Stimulated activated naive B cell treated with anti-CD40 and anti-IgM and Interleukin-4, amounts not matched to agents 10 μg/mL and 1 μg/mL and 100 μg/mL, for 72 hours (primary cell): ENCODE measurements around the gene CSNK1E.

ENCODE experiments used
- ATAC-seq, 2 donors: fragments of 150-1000 bp; cut with Tn5 transposase; replicated peaks; 2 replicates each; pipeline ENCODE4 v1.10.0; 2021; ENCODE audit warnings: moderate library complexity in 1 of 2
- DNase-seq: peaks from one replicate; pipeline ENCODE4 v3.0.0; 2021
- H3K27ac Mint-ChIP-seq: one replicate; pipeline ENCODE4 v1.8.0; 2022; ENCODE audit warnings: mild to moderate bottlenecking, mixed read lengths
- H3K27me3 Mint-ChIP-seq, 2 donors: one replicate each; pipeline ENCODE4 v1.8.0; 2022; ENCODE audit warnings: mixed read lengths in 2 of 2
- H3K36me3 Mint-ChIP-seq, 2 donors: one replicate each; pipeline ENCODE4 v1.8.0; 2022; ENCODE audit warnings: mixed read lengths in 2 of 2, mild to moderate bottlenecking in 1 of 2
- H3K4me1 Mint-ChIP-seq, 2 donors: one replicate each; pipeline ENCODE4 v1.8.0; 2022; ENCODE audit warnings: mixed read lengths in 2 of 2, mild to moderate bottlenecking in 1 of 2
- H3K4me3 Mint-ChIP-seq, 2 donors: one replicate each; pipeline ENCODE4 v1.8.0; 2022; ENCODE audit warnings: mild to moderate bottlenecking in 2 of 2, mixed read lengths in 2 of 2, moderate library complexity in 1 of 2
- H3K9me3 Mint-ChIP-seq, 2 donors: one replicate each; pipeline ENCODE4 v1.8.0; 2022; ENCODE audit warnings: mixed read lengths in 2 of 2, mild to moderate bottlenecking in 1 of 2

The CSNK1E gene

DNA sequence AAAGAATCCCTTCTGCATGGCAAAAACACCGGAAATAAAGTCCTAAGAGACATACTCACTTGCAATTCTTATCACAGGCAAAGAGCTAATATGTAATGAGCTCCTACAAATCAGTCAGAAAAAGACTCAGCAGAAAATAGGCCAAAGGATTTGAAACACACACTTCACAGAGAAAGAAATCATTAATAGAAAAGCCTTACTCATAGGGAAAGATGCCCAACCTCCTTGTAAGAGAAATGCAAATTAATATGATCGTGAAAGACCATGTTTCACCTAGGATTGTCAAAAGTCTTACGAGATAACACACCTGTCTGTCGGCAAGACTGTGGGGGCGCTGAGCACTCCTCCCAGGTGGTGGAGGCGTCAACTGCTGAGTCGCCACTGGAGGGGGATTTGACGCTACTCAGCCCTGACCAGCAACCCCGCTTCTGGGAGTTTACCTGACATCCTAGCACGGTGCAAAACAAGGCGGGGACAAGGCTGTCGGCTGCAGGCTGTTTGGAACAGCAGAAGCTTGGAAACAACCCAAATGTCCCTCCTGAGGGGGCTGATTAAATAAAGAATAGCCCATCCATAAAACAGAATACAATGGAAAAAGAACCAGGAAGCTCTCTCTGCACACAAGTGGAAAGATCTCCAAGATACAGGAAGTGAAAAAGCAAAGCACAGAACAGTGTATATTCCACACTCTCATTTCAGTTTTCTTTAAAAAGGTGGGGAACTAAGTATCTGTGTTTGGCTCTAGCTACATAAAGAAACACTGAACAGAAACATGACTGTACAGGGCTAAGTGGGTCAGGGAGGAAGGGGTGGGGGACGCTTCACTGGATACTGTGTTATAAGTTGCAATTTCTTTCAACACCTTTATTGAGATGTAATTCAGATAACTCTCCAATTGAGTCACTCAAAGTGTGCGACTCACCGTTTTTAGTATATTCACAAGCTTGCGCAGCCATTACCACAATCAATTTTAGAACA, 11.5 kb downstream of the CSNK1E start:
- ATAC-seq (peak; percentile 89 to 90), DNase-seq (peak; percentile 58)
- H3K9me3 Mint-ChIP-seq, result no peaks in the 10 kb centered on the region
- H3K27ac Mint-ChIP-seq, result peak overlapping the region; percentile 95
- H3K4me3 Mint-ChIP-seq, result peak overlapping the region; percentile 50 to 76
- H3K36me3 Mint-ChIP-seq, result peaks cover 16 to 40% of the 10 kb centered on the region in 2 donors
- peaks cover 42 to 63% of the 10 kb centered on the region in 2 donors for H3K4me1 Mint-ChIP-seq
- no peaks in the 10 kb centered on the region for H3K27me3 Mint-ChIP-seq

GRCh38 chr22:38304526-38304925, 12.7 kb downstream of the CSNK1E start:
- no peak for DNase-seq
- Mint-ChIP-seq H3K27ac (no peak overlapping the region), H3K36me3 (peaks cover 24 to 51% of the 10 kb centered on the region in 2 donors), H3K4me3 (peak overlapping the region; percentile 22 to 27), H3K27me3 (no peaks in the 10 kb centered on the region), H3K9me3 (no peaks in the 10 kb centered on the region), H3K4me1 (peaks cover 32 to 51% of the 10 kb centered on the region in 2 donors)
- no peak for ATAC-seq

GRCh38 chr22:38303974-38304373, 13.3 kb downstream of the CSNK1E start:
- peaks cover 24 to 51% of the 10 kb centered on the region in 2 donors for H3K36me3 Mint-ChIP-seq
- DNase-seq (no peak), ATAC-seq (no peak)
- H3K9me3 Mint-ChIP-seq, result no peaks in the 10 kb centered on the region
- H3K4me3 Mint-ChIP-seq, result peak overlapping the region in 1 of 2 donors; percentile 35
- peak overlapping the region; percentile 81 for H3K27ac Mint-ChIP-seq
- H3K4me1 Mint-ChIP-seq, result peaks cover 29 to 47% of the 10 kb centered on the region in 2 donors
- H3K27me3 Mint-ChIP-seq, result no peaks in the 10 kb centered on the region

GRCh38 chr22:38302906-38303305, 14.3 kb downstream of the CSNK1E start:
- H3K27me3 Mint-ChIP-seq, result no peaks in the 10 kb centered on the region
- H3K4me3 Mint-ChIP-seq, result no peak overlapping the region
- ATAC-seq, result no peak
- peak overlapping the region; percentile 65 for H3K27ac Mint-ChIP-seq
- no peaks in the 10 kb centered on the region for H3K9me3 Mint-ChIP-seq
- peaks cover 23 to 39% of the 10 kb centered on the region in 2 donors for H3K4me1 Mint-ChIP-seq
- no peak for DNase-seq
- peaks cover 30 to 50% of the 10 kb centered on the region in 2 donors for H3K36me3 Mint-ChIP-seq

- no peaks in the 10 kb centered on the region for H3K9me3 Mint-ChIP-seq
- H3K27ac Mint-ChIP-seq, result peak overlapping the region; percentile 85
- no peak overlapping the region for H3K4me3 Mint-ChIP-seq
- peaks cover 30 to 57% of the 10 kb centered on the region in 2 donors for H3K36me3 Mint-ChIP-seq
- no peaks in the 10 kb centered on the region for H3K27me3 Mint-ChIP-seq
- no peak for ATAC-seq
- no peak for DNase-seq
- peaks cover 20 to 24% of the 10 kb centered on the region in 2 donors for H3K4me1 Mint-ChIP-seq
Observed at GRCh38 chr22:38300946-38301345, 16.3 kb downstream of the CSNK1E start.

GRCh38 chr22:38300197-38300945, 16.9 kb downstream of the CSNK1E start:
- H3K9me3 Mint-ChIP-seq, result no peaks in the 10 kb centered on the region
- peaks cover 29 to 58% of the 10 kb centered on the region in 2 donors for H3K36me3 Mint-ChIP-seq
- no peak for ATAC-seq
- peaks cover 14 to 18% of the 10 kb centered on the region in 2 donors for H3K4me1 Mint-ChIP-seq
- H3K27ac Mint-ChIP-seq, result no peak overlapping the region
- H3K27me3 Mint-ChIP-seq, result no peaks in the 10 kb centered on the region
- DNase-seq, result no peak
- H3K4me3 Mint-ChIP-seq, result no peak overlapping the region

DNA sequence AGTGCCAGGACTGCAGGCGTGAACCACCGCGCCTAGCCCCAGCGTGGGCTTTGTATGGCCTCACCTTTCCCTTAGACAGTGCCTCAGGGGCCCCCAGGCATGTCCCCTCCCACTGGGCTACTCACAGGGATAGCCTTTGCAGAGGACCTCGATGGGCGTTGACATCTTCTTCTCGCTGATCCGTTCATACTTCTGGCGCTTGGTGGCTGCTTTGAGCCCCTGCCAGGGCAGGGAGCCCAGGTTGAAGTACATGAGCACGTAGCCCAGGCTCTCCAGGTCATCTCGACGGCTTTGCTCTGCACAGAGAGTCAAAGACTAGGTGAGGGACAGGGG, 17.5 kb downstream of the CSNK1E start:
- H3K27ac Mint-ChIP-seq, result no peak overlapping the region
- H3K27me3 Mint-ChIP-seq, result no peaks in the 10 kb centered on the region
- H3K36me3 Mint-ChIP-seq, result peaks cover 33 to 61% of the 10 kb centered on the region in 2 donors
- DNase-seq (no peak), ATAC-seq (no peak)
- H3K9me3 Mint-ChIP-seq, result no peaks in the 10 kb centered on the region
- H3K4me1 Mint-ChIP-seq, result peaks cover 12 to 13% of the 10 kb centered on the region in 2 donors
- H3K4me3 Mint-ChIP-seq, result no peak overlapping the region

DNA sequence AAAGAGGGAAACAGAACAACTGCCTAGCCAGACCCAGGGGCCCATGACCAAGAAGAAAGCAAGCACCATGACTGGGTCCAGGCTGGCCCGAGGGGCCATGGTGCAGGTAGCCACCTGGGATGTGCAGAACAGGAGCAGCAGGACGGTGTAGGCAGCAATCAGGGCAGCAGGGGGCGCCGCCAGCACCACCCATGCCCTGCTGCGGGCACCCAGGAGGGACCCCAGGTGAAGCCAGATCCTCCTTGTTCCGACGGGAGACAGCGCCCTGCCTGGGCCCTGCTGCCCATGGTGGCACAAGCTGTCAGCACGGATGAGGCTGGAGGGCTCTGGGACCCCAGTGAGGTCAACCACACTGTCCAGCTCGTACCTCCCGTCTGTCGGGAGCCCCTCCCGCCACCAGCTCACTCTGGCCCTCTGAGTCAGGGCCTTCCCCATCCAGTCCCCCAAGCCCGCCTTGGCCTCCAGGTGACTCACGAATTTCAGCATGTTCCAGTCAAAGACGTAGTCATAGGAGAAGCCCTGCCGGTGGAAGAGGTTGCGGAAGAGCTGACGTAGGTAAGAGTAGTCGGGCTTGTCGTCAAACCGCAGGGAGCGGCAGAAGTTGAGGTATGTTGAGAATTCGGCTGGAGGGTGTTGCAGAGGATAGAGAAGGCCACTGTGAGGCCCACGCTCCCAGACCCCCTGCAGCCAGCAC, 18.8 kb downstream of the CSNK1E start:
- peaks cover 40 to 61% of the 10 kb centered on the region in 2 donors for H3K36me3 Mint-ChIP-seq
- H3K9me3 Mint-ChIP-seq, result no peaks in the 10 kb centered on the region
- ATAC-seq (peak; percentile 73 to 74), DNase-seq (no peak)
- no peak overlapping the region for H3K4me3 Mint-ChIP-seq
- H3K27me3 Mint-ChIP-seq, result no peaks in the 10 kb centered on the region
- peak overlapping the region; percentile 37 for H3K27ac Mint-ChIP-seq
- H3K4me1 Mint-ChIP-seq, result peaks cover 0 to 4% of the 10 kb centered on the region in 2 donors

- Mint-ChIP-seq H3K9me3 (no peaks in the 10 kb centered on the region), H3K36me3 (peaks cover 40 to 62% of the 10 kb centered on the region in 2 donors), H3K4me3 (no peak overlapping the region), H3K4me1 (peaks cover 0 to 1% of the 10 kb centered on the region in 2 donors), H3K27me3 (no peaks in the 10 kb centered on the region), H3K27ac (no peak overlapping the region)
- ATAC-seq, result no peak
- no peak for DNase-seq
Observed at GRCh38 chr22:38296372-38296771, 20.9 kb downstream of the CSNK1E start.

- peaks cover 42 to 64% of the 10 kb centered on the region in 2 donors for H3K36me3 Mint-ChIP-seq
Observed at GRCh38 chr22:38295863-38296262, 21.4 kb downstream of the CSNK1E start.

GRCh38 chr22:38295339-38295738, 21.9 kb downstream of the CSNK1E start:
- Mint-ChIP-seq H3K4me3 (no peak overlapping the region), H3K27me3 (no peaks in the 10 kb centered on the region), H3K36me3 (peaks cover 37 to 59% of the 10 kb centered on the region in 2 donors), H3K27ac (peak overlapping the region; percentile 38), H3K4me1 (peaks cover 0 to 3% of the 10 kb centered on the region in 2 donors), H3K9me3 (no peaks in the 10 kb centered on the region)
- DNase-seq, result no peak
- ATAC-seq, result no peak

More at GRCh38 chr22:38295863-38296262, 21.4 kb downstream of the CSNK1E start:
- H3K27me3 Mint-ChIP-seq, result no peaks in the 10 kb centered on the region
- H3K27ac Mint-ChIP-seq, result no peak overlapping the region
- H3K4me3 Mint-ChIP-seq, result no peak overlapping the region
- no peak for ATAC-seq
- DNase-seq, result no peak
- peaks cover 0 to 3% of the 10 kb centered on the region in 2 donors for H3K4me1 Mint-ChIP-seq
- H3K9me3 Mint-ChIP-seq, result no peaks in the 10 kb centered on the region

GRCh38 chr22:38294193-38294592, 23.0 kb downstream of the CSNK1E start:
- Mint-ChIP-seq H3K4me3 (no peak overlapping the region), H3K9me3 (no peaks in the 10 kb centered on the region), H3K27ac (no peak overlapping the region), H3K4me1 (peaks cover 0 to 3% of the 10 kb centered on the region in 2 donors), H3K36me3 (peaks cover 33 to 50% of the 10 kb centered on the region in 2 donors), H3K27me3 (no peaks in the 10 kb centered on the region)
- ATAC-seq (no peak), DNase-seq (no peak)

- DNase-seq (no peak), ATAC-seq (no peak)
- Mint-ChIP-seq H3K27me3 (no peaks in the 10 kb centered on the region), H3K27ac (no peak overlapping the region), H3K36me3 (peaks cover 32 to 47% of the 10 kb centered on the region in 2 donors), H3K4me3 (no peak overlapping the region), H3K9me3 (no peaks in the 10 kb centered on the region), H3K4me1 (peaks cover 0 to 1% of the 10 kb centered on the region in 2 donors)
Observed at GRCh38 chr22:38292694-38293093, 24.5 kb downstream of the CSNK1E start.
